Measurements from ENCODE around the gene TNFAIP3. TPM values are rescaled to one million over a fixed set of nuclear protein-coding genes. Genes with fewer than 3 reads are reported as not detected.

The TNFAIP3 gene
- total and polyA plus RNA-seq, 2 donors (not counting 3 experiments of a cell fraction or from before 2014, with no cell fraction given), result 4.0 to 8.6 TPM

DNA sequence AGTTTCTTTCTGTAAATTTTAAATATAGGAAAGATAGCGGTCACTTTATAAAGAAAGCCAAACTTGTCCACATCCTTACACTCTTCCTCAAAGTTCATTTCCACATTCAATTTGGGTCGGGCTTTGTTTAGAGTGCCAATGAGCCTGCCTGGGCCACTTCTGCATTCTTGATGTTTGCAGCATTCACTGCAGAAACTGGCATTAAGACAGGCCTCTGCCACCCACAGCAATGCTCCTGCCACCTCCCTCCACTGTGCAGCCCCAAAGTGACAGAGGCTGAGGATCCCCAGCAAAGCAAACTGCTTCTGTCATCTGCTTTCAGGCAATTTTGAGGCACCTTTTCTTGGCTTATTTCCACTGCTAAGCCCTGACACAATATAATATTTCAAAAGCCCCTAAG, 61.2 kb downstream of the TNFAIP3 start:
- BruUV-seq (replicated peaks), result no TSS peak
- Histone ChIP-seq H3K79me2 (ENCODE audit: control insufficient read depth, insufficient read depth, low read length) (no peaks in the 10 kb centered on the region), H3K9me3 (replicated peaks; ENCODE audit: control insufficient read depth, insufficient read depth, low read length) (no peaks in the 10 kb centered on the region), H3K4me1 (ENCODE audit: control insufficient read depth, extremely low read depth, insufficient read depth, low read length) (peaks cover 6% of the 10 kb centered on the region), H3K27ac (ENCODE audit: insufficient read depth, low read depth, low read length) (no peak overlapping the region), H2AFZ (ENCODE audit: low read depth, low read length) (no peak overlapping the region), H3K27me3 (ENCODE audit: control insufficient read depth in 2 of 2, insufficient read depth in 2 of 2, low read length in 2 of 2) (no peaks in the 10 kb centered on the region), H3K4me2 (ENCODE audit: insufficient read depth, low read length) (no peak overlapping the region), H3K9me1 (replicated peaks; ENCODE audit: control insufficient read depth, extremely low read depth, insufficient read depth, low read length) (no peaks in the 10 kb centered on the region), H4K20me1 (replicated peaks; ENCODE audit: control insufficient read depth, extremely low read depth, insufficient read depth, low read length) (no peaks in the 10 kb centered on the region), H3K36me3 (ENCODE audit: control insufficient read depth in 2 of 2, extremely low read depth in 1 of 2, insufficient read depth in 2 of 2, low read length in 2 of 2) (no peaks in the 10 kb centered on the region), H3K9ac (replicated peaks; ENCODE audit: extremely low read depth, insufficient read depth, low read length) (no peak overlapping the region), H3K4me3 (replicated peaks in 1 of 3; ENCODE audit: insufficient read depth in 1 of 3, low read depth in 1 of 3, low read length in 3 of 3) (no peak overlapping the region)
- dilution Hi-C loops (cut with MboI; ENCODE audit: extremely low pct_ligation_motif_present, low sequenced_read_pairs) (loop anchor here (25.0 kb wide), 1 partner anchor 191 kb away; no protein-coding TSS in a partner anchor), intact Hi-C loops (cut with micrococcal nuclease) (loop anchor here (5.0 kb wide), 1 partner anchor 56 kb away; no protein-coding TSS in a partner anchor)
- CTCF ChIA-PET, result interaction anchor here (0.9 to 1.0 kb wide), 2 partner anchors 17 to 61 kb away, joined by 3 read pairs; partner anchors contain the start of gene TNFAIP3
- no peak for FAIRE-seq
- TF ChIP-seq EZH2 (IDR thresholded peaks at IDR 0.05; ENCODE audit: borderline replicate concordance, low read depth, low read length, severe bottlenecking) (no peak), JUN (IDR thresholded peaks at IDR 0.05; ENCODE audit: borderline replicate concordance, insufficient read depth, insufficient read length, low read depth) (no peak), GATA2 (IDR thresholded peaks at IDR 0.05; ENCODE audit: insufficient read depth, insufficient read length, low read depth, low read length) (no peak), POLR2A (IDR thresholded peaks at IDR 0.05; ENCODE audit: low read depth, low read length) (no peak), MYC (IDR thresholded peaks at IDR 0.05; ENCODE audit: low read depth, low read length) (no peak), FOS (IDR thresholded peaks at IDR 0.05; ENCODE audit: borderline replicate concordance, insufficient read depth, low read length) (no peak)
- TF ChIP-seq, protein P1, sequence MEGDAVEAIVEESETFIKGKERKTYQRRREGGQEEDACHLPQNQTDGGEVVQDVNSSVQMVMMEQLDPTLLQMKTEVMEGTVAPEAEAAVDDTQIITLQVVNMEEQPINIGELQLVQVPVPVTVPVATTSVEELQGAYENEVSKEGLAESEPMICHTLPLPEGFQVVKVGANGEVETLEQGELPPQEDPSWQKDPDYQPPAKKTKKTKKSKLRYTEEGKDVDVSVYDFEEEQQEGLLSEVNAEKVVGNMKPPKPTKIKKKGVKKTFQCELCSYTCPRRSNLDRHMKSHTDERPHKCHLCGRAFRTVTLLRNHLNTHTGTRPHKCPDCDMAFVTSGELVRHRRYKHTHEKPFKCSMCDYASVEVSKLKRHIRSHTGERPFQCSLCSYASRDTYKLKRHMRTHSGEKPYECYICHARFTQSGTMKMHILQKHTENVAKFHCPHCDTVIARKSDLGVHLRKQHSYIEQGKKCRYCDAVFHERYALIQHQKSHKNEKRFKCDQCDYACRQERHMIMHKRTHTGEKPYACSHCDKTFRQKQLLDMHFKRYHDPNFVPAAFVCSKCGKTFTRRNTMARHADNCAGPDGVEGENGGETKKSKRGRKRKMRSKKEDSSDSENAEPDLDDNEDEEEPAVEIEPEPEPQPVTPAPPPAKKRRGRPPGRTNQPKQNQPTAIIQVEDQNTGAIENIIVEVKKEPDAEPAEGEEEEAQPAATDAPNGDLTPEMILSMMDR (IDR thresholded peaks at IDR 0.05; ENCODE audit: extremely low read depth in 1 of 2, insufficient read depth in 1 of 2, low read depth in 1 of 2, low read length in 2 of 2), result no peak
- TF ChIP-seq, protein P2, sequence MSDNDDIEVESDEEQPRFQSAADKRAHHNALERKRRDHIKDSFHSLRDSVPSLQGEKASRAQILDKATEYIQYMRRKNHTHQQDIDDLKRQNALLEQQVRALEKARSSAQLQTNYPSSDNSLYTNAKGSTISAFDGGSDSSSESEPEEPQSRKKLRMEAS (IDR thresholded peaks at IDR 0.05; ENCODE audit: insufficient read depth, insufficient read length), result no peak
- no peak for DNase-seq (ENCODE audit: low read depth, low spot score)
- POLR2A ChIA-PET, result no interaction called here
